Measurements from ENCODE around the gene PRCD.
A peak's percentile ranks its signal among the peaks of the same experiment; 100 is the strongest.

PRCD gene

DNA sequence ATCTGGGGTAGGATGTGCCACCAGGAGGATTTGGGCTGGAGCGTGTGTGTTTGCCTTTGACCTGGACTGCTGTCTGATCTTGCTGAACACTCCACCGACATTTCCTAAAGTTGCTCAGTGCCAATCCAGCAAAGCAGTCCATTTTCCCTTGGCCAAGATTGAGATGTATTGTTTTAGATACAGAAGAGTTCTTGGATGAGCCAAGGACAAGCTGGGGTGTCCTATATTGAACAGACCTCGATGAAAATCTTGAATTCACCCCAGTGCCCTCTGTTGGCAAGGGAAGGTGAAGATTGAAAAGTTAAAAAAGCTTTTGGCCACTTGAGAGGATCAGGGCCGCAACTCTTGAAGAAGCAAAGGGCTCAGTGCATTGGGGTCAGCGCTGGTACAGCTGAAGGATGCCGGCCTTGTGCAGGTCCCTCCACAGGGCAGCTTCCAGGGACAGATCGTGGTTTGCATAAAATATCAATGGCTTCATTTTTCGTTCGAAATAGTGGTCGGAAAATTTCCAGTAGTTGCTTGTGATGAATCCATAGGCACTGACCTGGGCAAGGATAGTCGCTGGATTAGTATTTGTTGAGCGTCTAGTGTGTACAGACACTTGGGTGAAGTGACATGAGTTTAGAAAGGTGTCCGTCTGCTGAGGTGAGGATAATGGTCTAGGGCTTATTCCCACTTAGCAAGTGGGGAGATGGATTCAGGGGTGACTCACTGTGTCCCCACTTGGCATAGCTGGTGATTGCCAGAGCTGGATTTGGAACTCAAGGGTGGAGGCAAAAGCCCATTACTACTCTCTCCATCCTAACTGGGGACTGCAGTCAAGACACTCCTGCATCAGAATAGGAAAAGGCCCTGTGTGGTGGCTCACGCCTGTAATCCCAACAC lies 26.1 kb downstream of the PRCD start:
- in situ Hi-C loops (cut with MboI; ENCODE audit: low pct_unique_long_range_greater_than_20kb, low sequenced_read_pairs) = no loop called here
- DNase-seq = no peak

DNA sequence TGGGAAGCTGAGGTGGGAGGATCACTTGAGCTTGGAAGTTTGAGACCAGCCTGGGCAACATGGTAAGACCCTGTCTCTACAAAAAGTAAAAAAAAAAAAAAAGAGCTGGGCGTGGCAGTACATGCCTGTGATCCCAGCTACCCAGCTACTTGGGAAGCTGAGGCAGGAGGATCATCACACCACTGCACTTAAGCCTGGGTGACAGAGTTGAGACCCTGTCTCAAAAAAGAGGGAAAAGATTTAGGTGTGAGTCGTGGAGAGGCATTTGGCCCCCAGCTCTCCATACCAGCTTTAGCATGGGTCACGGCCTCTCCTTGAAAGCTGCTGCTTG lies 26.7 kb downstream of the PRCD start:
- in situ Hi-C loops (cut with MboI; ENCODE audit: low pct_unique_long_range_greater_than_20kb, low sequenced_read_pairs) = no loop called here
- DNase-seq = peak; percentile 35

DNA sequence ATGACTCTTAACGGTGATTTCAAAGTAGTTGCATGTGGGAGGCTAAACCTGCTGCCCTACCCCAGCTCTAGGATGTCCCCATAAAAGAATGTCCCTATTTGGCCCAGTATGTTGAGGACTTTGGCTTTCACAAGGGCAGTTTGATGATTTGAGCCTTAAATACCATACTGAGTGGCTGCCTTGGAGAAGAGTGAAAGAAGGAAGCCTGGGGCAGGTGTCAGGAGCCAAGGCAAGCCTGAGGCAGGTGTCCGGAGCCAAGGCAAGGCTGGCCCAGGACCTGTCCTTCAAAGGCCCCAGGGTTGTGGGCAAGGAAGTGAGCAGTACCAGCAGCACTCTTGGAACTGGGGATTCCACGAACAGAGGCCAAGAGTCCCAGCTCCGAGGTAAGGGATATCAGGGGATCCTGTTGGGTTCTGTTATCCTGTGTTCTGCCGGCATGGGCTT lies 27.2 kb downstream of the PRCD start:
- DNase-seq = no peak
- in situ Hi-C loops (cut with MboI; ENCODE audit: low pct_unique_long_range_greater_than_20kb, low sequenced_read_pairs) = no loop called here

DNA sequence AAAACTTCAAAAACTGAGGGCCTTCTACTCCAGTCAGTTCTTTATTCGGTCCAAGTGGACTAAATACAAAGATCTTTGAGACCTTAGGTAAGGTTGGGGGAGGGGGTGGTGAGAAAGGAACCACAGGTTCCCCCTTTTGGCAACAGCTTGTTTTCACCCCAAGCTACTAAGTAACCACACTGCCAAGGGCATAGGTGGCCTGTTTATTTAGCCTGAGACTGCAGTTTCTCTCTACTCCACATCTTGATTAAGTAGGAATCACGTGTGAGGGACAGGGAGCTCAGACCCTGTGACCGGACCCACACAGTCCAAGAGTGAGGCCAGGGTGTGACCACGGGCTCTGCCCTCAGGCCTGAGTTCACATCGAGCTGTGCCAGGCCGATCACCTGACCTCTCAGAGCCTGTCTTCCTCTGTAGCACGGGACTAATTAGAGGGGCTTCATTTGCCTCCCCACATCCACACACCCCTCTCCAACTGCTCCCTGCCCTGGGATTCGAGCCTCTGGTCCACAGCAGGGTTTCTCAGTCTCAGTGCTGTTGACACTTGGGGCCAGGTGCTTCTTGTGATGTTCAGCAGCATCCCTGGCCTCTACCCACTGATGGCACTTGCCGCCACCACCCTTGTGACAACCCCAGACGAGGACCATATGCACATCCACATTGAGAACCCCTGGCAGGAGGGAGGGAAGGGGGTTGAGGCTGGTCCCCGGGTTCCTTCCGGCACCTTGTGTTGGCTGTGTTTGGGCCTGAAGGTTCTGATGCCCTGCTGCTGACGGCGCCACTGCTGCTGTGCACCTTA lies 28.0 kb downstream of the PRCD start:
- in situ Hi-C loops (cut with MboI; ENCODE audit: low pct_unique_long_range_greater_than_20kb, low sequenced_read_pairs) = no loop called here
- DNase-seq = peak; percentile 65

DNA sequence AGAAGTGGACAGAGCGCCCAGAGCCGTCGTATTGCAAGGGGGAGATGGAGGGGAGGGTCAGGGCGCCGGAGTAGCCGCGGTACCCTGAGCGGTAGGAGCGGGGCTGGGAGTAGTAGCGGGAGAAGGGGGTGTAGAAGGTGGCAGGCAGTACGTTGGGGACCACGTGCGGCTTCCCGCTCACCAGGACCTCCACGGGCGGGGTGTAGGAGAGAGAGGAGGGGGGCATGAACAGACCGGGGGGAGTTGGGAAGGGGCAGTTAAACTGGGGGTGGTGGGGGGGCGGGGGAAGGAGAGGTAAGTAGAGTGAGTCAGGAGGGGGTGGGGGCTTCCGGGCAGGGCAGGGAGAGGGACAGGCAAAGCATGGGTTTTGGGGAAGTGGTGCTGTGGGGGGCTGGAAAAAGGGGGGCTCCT lies 29.0 kb downstream of the PRCD start:
- in situ Hi-C loops (cut with MboI; ENCODE audit: low pct_unique_long_range_greater_than_20kb, low sequenced_read_pairs) = no loop called here
- no peak for DNase-seq

DNA sequence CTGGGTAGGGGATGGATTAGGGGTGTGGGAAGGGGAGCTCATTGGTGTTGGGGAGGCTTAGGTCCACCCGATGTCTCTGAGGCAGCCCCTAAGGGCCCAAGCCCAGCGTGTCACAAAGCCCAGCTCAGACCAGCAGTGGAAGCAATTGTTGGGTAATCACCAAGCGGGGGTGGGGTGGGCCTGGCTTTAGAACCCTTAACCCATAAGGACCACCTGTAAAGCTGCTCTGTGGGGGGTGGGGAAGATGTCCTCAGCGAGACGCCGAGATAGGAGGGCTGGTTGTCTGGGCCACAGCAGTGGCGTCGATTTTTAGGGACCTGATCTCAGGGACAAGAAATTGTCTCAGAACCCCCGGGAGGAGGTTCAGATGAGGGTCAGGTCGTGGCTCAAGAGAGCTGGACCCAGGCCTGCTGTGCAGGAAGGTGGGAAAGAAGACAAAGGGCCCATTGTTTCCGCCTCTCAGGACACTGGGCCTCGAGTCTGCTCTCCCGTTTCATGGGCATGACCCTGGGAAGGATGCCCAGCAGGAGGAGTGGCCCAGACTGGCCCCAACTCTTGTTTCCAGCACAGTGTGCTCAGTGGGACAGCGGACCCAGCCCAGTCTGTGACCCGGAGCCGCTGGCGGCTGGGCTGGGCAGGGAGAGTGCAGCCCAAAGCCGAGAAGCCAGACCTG lies 29.9 kb downstream of the PRCD start:
- in situ Hi-C loops (cut with MboI; ENCODE audit: low pct_unique_long_range_greater_than_20kb, low sequenced_read_pairs) = no loop called here
- no peak for DNase-seq

DNA sequence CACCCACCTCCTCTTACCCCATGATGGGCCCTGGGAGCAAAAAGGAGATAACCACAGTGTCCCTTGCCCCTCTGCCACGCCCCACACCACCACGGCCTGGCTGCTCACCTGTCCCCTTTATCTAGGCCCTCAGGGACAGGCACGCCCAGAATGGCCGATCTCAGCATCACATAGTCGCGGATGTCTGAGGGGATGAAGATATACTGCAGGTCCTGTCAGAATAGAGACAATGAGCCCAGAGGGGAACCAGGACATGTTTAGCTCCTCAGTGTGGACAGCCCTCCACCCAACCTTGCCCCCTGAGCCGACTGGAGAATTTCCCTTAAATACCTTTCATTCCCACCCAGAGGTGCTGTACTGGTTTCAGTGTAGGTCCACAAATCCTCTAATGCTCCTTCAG lies 30.6 kb downstream of the PRCD start:
- no peak for DNase-seq
- in situ Hi-C loops (cut with MboI; ENCODE audit: low pct_unique_long_range_greater_than_20kb, low sequenced_read_pairs) = no loop called here

DNA sequence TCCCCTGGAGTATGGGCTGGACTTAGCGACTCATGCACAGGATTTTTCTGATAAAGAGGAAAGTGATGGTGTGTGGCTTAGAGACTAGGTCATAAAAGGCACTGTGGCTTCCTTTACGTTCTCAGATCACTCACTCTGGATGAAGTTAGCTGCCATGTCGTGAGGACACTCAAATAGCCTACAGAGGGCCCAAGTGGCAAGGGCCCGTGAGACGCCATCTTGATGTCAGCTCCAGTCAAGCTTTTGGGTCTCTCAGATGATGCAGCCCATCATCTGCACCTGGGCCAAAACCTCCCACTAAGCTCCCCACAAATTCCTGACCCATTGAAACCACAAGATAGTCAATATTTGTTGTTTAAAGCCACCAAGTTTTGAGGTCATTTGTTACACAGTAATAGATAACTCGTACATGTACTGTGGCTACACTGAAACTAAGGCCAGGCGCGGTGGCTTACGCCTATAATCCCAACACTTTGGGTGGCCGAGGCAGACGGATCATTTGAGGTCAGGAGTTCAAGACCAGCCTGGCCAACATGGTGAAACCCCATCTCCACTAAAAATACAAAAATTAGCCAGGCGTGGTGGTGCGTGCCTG lies 31.1 kb downstream of the PRCD start:
- DNase-seq = no peak
- in situ Hi-C loops (cut with MboI; ENCODE audit: low pct_unique_long_range_greater_than_20kb, low sequenced_read_pairs) = no loop called here

DNA sequence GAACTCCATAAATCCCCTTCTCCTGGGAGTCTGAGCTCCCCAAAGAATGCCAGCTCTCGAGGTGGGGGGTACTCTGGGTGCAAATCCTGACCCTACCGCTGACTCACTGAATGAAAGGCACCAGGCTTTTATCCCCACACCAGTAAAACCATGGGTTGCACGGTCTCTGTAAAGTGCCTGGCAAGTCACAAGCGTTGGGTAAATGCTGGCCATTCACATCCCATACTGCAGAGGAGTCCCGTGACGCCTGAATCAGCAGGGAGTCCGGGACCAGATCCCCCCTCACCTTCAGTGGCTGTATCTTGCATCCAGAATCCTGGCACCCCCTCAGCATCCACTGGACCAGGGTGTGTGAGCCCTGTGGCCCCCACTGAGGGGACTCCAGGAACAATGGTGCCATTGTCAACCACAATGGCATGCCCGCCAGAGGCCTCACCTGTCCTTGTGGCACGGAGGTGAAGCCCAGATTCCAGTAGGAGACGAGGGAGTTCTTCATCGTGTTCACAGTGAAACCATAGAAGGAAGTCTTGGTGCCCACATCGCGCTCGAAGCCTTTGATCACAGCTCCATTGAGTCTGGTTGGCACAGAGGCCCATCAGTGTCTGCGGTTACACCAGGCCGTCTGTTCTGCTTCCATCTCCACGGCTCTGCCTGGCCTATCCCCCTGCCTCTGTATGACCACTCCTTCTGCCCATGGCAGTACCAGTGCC lies 32.5 kb downstream of the PRCD start:
- in situ Hi-C loops (cut with MboI; ENCODE audit: low pct_unique_long_range_greater_than_20kb, low sequenced_read_pairs) = no loop called here
- DNase-seq = no peak

DNA sequence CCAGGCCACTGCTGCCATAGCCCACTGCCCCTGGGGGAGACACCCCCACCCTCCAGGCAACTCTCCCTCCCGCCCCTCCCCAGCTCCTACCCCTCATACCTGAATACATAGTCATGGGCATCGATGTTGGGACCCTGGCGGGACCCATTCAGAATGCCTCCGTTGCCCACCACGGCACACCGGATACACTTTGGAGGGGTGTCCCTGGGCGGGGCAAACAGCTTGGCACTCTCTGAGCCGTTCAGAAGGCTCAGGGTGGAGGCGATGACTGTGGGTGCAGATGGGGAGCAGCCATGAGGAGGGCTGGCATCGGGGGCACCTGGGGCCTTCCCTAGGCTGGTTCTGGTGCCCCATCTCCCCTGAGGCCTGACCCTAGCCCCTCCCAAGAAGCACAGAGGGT lies 33.3 kb downstream of the PRCD start:
- in situ Hi-C loops (cut with MboI; ENCODE audit: low pct_unique_long_range_greater_than_20kb, low sequenced_read_pairs) = no loop called here
- DNase-seq = no peak

DNA sequence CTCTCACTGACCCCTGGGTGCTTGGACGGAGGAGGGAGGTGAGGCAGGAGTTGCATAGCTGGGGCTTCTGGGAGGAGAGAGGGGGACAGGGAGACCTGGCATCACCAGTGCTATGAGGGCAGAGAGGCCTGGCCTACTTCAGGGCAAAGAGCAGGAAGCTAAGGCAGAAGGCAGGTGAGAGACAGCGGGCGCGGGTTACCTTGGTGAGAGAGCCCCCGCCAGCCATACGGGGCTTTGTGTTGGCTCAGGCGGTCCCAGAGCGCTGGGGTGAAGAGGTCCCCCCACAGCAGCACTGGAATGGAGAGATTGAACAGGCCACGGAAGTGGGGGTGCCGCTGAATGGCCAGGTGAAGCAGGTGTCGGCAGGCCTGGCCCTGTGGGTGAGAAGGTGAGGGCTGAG lies 34.3 kb downstream of the PRCD start:
- in situ Hi-C loops (cut with MboI; ENCODE audit: low pct_unique_long_range_greater_than_20kb, low sequenced_read_pairs) = no loop called here
- no peak for DNase-seq

DNA sequence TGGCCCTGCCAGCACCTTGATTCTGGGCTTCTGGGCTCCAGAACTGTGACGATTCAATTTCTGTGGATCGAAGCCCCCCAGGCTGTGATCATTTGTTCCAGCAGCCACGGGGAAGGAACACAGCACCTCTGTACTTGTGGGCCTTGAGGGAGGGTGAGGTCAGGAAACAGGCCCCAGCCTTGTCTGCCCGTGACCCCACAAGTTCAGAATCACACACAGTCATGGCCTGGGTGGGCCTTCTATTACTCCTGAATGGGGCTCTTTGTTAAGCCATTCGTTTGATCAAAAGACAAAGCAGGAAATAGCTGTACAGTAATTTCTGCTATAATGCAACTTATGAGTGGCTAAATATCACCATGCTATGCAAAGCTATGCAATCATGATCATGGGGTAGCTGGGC lies 35.7 kb downstream of the PRCD start:
- DNase-seq = no peak
- in situ Hi-C loops (cut with MboI; ENCODE audit: low pct_unique_long_range_greater_than_20kb, low sequenced_read_pairs) = no loop called here

DNA sequence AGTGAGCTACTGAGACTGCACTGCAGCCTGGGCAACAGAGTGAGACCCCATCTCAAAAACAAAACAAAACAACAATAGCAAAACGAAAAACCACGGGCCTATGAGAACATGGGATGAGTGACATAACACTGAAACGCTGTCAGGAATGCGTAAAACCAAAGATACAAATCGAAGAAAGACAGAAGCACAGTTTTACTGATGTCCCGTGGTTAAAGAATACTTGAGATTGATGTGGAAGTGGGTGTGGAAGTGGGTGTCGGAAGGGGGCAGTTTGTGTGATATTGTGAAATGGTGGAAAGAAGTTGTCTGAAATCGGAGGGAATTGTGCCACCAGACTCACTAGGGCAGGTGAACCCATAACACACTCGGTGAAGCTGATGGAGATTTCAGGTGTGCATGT lies 36.3 kb downstream of the PRCD start:
- no peak for DNase-seq
- in situ Hi-C loops (cut with MboI; ENCODE audit: low pct_unique_long_range_greater_than_20kb, low sequenced_read_pairs) = no loop called here

DNA sequence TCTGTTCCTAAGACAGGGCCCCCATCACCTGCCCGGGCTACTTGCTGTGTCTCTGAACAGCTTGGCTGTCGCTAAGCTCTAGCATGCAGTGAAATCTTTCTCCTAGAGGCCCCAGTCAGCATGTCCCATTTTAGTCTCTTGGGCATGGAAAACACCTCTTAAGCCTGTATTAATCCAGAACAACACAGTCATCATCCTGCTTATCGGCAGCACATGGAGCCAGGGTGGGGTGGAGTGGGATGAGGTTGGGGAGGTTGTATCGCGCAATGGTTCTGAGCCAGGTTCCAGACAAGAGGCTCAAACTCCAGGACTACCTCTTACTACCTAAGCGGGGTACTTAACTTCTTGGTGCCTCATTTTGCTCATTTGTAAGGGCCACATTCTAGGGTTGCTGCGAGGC lies 38.0 kb downstream of the PRCD start:
- in situ Hi-C loops (cut with MboI; ENCODE audit: low pct_unique_long_range_greater_than_20kb, low sequenced_read_pairs) = no loop called here

DNA sequence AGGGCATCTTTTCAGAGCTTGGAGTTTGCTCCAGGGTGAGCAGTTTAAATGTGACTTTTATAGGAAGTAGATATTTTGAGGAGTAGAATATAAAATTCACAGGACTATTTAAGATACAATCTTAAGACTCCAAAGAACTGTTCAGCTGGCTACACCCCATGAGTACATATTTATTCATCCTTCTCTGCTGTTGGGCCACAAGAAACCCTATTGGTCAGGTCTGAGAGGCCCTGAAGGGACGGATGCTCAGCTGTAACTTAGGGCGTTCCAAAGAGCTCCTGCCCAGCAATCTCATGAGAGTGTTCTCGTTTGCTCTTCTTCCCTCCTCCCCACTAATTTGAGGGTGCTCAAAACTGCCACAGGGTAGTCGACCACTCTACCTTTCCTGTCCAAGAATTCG lies 38.5 kb downstream of the PRCD start:
- in situ Hi-C loops (cut with MboI; ENCODE audit: low pct_unique_long_range_greater_than_20kb, low sequenced_read_pairs) = no loop called here
- DNase-seq = no peak

More for the DNA sequence above, 38.0 kb downstream of the PRCD start:
- DNase-seq = no peak

DNA sequence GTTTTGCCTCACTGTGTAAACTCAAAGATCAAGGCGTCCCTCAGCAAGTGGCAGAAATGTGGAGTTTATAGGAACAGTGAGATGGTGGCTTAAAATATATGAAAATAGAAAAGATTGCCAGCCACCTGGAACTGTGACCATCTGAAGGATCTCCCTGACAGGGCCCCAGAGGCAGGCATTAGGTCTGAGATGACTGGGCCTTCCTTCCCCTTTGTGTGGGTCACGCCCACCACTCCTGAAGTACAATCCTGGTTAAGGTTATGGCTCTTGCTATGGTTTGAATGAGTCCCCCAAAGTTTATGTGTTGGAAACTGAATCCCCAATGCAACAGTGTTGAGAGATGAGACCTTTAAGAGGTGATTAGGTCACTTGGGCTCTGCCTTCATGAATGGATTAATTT lies 39.4 kb downstream of the PRCD start:
- in situ Hi-C loops (cut with MboI; ENCODE audit: low pct_unique_long_range_greater_than_20kb, low sequenced_read_pairs) = no loop called here
- no peak for DNase-seq

DNA sequence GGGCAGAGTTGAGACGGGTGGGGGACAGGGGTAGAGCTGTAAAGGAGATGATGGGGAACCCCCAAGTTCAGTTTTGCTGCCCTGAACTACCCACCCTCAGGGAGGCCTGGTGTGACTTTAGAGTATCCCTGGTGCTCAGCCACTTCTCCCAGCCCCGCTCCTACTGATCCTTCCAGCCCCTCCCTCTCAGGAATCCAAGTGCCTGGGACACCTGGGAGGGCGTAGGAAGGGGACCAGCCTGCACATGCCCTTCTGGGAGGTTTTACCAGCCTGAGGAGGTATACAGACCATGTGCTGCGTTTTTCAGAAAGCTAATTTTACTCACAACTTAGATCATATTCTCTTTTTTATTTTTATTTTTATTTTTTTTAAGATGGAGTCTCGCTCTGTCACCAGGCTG lies 41.7 kb downstream of the PRCD start:
- in situ Hi-C loops (cut with MboI; ENCODE audit: low pct_unique_long_range_greater_than_20kb, low sequenced_read_pairs) = no loop called here
- no peak for DNase-seq

DNA sequence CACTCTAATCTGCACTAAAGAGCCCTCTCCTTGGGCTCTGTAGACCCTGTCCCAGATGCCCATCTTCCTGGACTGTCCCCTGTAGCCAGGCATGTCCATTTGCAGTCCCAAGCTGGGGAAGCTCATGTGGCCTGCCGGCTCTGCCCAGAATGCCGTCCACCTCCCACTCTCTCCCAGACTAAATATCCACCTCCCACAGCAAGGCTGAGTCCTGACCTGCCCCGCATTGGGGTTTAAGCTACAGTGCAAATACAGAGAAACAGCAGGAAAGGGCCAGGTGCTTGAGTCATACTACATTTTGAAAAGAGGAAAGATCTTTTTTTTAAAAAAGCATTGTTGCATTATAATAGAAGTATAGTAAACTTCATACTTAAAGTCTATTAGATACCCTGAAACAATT lies 42.8 kb downstream of the PRCD start:
- in situ Hi-C loops (cut with MboI; ENCODE audit: low pct_unique_long_range_greater_than_20kb, low sequenced_read_pairs) = no loop called here
- no peak for DNase-seq

DNA sequence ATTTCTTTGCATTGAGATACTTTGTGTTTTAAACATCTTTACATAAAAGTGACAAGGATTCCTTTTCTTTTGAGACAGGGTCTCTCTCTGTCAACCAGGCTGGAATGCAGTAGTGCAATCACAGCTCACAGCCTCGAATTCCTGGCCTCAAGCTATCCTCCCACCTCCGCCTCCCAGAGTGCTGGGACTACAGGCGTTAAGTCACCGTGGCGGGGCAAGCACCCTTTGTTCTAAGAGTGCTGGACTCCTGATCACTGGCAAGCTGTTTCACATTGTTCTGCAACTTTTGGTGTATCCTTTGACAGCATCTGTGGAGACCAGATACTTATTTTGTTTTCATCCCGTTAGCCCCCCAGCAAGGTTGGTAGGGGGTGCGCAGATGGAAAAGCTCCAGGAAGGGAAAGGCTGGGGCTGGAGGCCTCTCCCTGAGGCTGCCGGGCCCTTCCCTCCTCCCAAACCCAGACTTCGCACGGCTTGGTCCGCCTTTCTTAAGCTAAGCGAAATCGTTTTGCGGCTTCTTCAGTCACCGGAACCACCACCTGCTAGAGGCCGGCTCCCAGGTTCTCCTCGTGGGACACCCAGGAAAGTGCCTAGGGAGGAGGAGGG lies 44.7 kb downstream of the PRCD start:
- no peak for DNase-seq
- in situ Hi-C loops (cut with MboI; ENCODE audit: low pct_unique_long_range_greater_than_20kb, low sequenced_read_pairs) = no loop called here

Measured in KBM-7 (cell line).